WERI-Rb-1 (cell line): Measurements from ENCODE around the gene ZNF407.
"Not testable (repeated sequence)": the region's sequence is repeated elsewhere in the genome, so short reads cannot be mapped to it uniquely, and the experiment has no call there.

Experiments
- DNase-seq: peaks from one replicate; pipeline ENCODE4 v3.0.0-alpha.2; 2020
- H3K27ac ChIP-seq: fragments of 250-450 bp; sonication (Bioruptor Pico); 2 replicates; pipeline ENCODE4 v1.5.1; 2020; ENCODE audit warnings: mild to moderate bottlenecking, moderate library complexity
- H3K27me3 ChIP-seq: fragments of 250-450 bp; sonication (Bioruptor Pico); 2 replicates; pipeline ENCODE4 v1.5.1; 2021; ENCODE audit warnings: mild to moderate bottlenecking, low read depth, moderate library complexity; ENCODE audit not compliant: insufficient read depth, severe bottlenecking
- H3K36me3 ChIP-seq: fragments of 250-450 bp; sonication (Bioruptor Pico); 2 replicates; pipeline ENCODE4 v1.5.1; 2020; ENCODE audit warnings: mild to moderate bottlenecking, moderate library complexity
- H3K4me3 ChIP-seq: 2 replicates; pipeline ENCODE4 v1.5.1; 2011; ENCODE audit warnings: low read depth, mild to moderate bottlenecking, control low read depth, low read length
- H3K9me3 ChIP-seq: fragments of 250-450 bp; sonication (Bioruptor Pico); 2 replicates; pipeline ENCODE4 v1.5.1; 2021; ENCODE audit warnings: mild to moderate bottlenecking, moderate library complexity; ENCODE audit not compliant: severe bottlenecking
- CTCF ChIP-seq: IDR thresholded peaks from 2 replicates; pipeline ENCODE4 v1.5.1; 2011; ENCODE audit warnings: low read depth, mild to moderate bottlenecking, control low read depth, inconsistent platforms, low read length

Gene ZNF407

GRCh38 chr18:75083761-75084160 lies 486.1 kb downstream of the ZNF407 start:
- no peaks in the 10 kb centered on the region for H3K36me3 ChIP-seq
- no peaks in the 10 kb centered on the region for H3K27me3 ChIP-seq
- peaks cover 3% of the 10 kb centered on the region for H3K9me3 ChIP-seq
- H3K4me3 ChIP-seq = no peak overlapping the region
- H3K27ac ChIP-seq = no peak overlapping the region
- TF ChIP-seq CTCF = no peak
- DNase-seq = no peak

- not testable (repeated sequence) for H3K36me3 ChIP-seq, H3K4me3 ChIP-seq, H3K27me3 ChIP-seq, H3K9me3 ChIP-seq, H3K27ac ChIP-seq, DNase-seq
Measured at GRCh38 chr18:75085676-75086075, 488.0 kb downstream of the ZNF407 start.

- Histone ChIP-seq H3K9me3 (peaks cover 3% of the 10 kb centered on the region), H3K27me3 (no peaks in the 10 kb centered on the region), H3K36me3 (no peaks in the 10 kb centered on the region), H3K27ac (no peak overlapping the region), H3K4me3 (no peak overlapping the region)
- DNase-seq = no peak
- no peak for TF ChIP-seq CTCF
Measured at GRCh38 chr18:75086494-75087034, 488.9 kb downstream of the ZNF407 start.

- TF ChIP-seq CTCF = no peak
- Histone ChIP-seq H3K4me3 (no peak overlapping the region), H3K27me3 (no peaks in the 10 kb centered on the region), H3K9me3 (peaks cover 3% of the 10 kb centered on the region), H3K36me3 (no peaks in the 10 kb centered on the region), H3K27ac (no peak overlapping the region)
- no peak for DNase-seq
Measured at GRCh38 chr18:75087119-75088020, 489.7 kb downstream of the ZNF407 start.

GRCh38 chr18:75088021-75088506 lies 490.4 kb downstream of the ZNF407 start:
- Histone ChIP-seq H3K4me3 (no peak overlapping the region), H3K9me3 (peaks cover 3% of the 10 kb centered on the region), H3K27ac (no peak overlapping the region), H3K36me3 (no peaks in the 10 kb centered on the region), H3K27me3 (no peaks in the 10 kb centered on the region)
- TF ChIP-seq CTCF = no peak
- DNase-seq = no peak

GRCh38 chr18:75088622-75089211 lies 491.0 kb downstream of the ZNF407 start:
- Histone ChIP-seq H3K27ac (no peak overlapping the region), H3K36me3 (no peaks in the 10 kb centered on the region), H3K9me3 (peaks cover 3% of the 10 kb centered on the region), H3K4me3 (no peak overlapping the region), H3K27me3 (no peaks in the 10 kb centered on the region)
- TF ChIP-seq CTCF = no peak
- no peak for DNase-seq
